Measurements from ENCODE around the gene WDR35.

Gene WDR35

GRCh38 chr2:19863303-19864041 is 126.4 kb downstream of the WDR35 start:
- H3K9me3 ChIP-seq, result no peaks in the 10 kb centered on the region
- TF ChIP-seq, protein P1, sequence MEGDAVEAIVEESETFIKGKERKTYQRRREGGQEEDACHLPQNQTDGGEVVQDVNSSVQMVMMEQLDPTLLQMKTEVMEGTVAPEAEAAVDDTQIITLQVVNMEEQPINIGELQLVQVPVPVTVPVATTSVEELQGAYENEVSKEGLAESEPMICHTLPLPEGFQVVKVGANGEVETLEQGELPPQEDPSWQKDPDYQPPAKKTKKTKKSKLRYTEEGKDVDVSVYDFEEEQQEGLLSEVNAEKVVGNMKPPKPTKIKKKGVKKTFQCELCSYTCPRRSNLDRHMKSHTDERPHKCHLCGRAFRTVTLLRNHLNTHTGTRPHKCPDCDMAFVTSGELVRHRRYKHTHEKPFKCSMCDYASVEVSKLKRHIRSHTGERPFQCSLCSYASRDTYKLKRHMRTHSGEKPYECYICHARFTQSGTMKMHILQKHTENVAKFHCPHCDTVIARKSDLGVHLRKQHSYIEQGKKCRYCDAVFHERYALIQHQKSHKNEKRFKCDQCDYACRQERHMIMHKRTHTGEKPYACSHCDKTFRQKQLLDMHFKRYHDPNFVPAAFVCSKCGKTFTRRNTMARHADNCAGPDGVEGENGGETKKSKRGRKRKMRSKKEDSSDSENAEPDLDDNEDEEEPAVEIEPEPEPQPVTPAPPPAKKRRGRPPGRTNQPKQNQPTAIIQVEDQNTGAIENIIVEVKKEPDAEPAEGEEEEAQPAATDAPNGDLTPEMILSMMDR (IDR thresholded peaks at IDR 0.05), result peak; percentile 89
- peaks cover 9 to 11% of the 10 kb centered on the region in 2 experiments for H3K4me1 ChIP-seq (ENCODE audit: control insufficient read depth in 1 of 2, insufficient read depth in 1 of 2, low read depth in 1 of 2, low read length in 1 of 2)
- no peaks in the 10 kb centered on the region for H3K36me3 ChIP-seq
- H3K27ac ChIP-seq, result no peak overlapping the region
- no peak overlapping the region for H3K4me3 ChIP-seq (ENCODE audit: low read depth in 1 of 2, low read length in 1 of 2)
- peaks cover 55% of the 10 kb centered on the region for H3K27me3 ChIP-seq

- Histone ChIP-seq H3K9me3 (no peaks in the 10 kb centered on the region), H3K36me3 (no peaks in the 10 kb centered on the region), H3K27ac (no peak overlapping the region), H3K27me3 (peaks cover 50% of the 10 kb centered on the region), H3K4me1 (ENCODE audit: control insufficient read depth in 1 of 2, insufficient read depth in 1 of 2, low read depth in 1 of 2, low read length in 1 of 2) (peaks cover 3 to 6% of the 10 kb centered on the region in 2 experiments), H3K4me3 (ENCODE audit: low read depth in 1 of 2, low read length in 1 of 2) (no peak overlapping the region)
- TF ChIP-seq, protein P1 (IDR thresholded peaks at IDR 0.05), result no peak
These were observed 128.1 kb downstream of the WDR35 start for GRCh38 chr2:19861813-19862212.
